Measurements from ENCODE around the gene CTDSPL2.
"Not testable (repeated sequence)": the region's sequence is repeated elsewhere in the genome, so short reads cannot be mapped to it uniquely, and the experiment has no call there.

GRCh38 chr15:44560926-44561325 lies 133.5 kb downstream of the CTDSPL2 start:
- not testable (repeated sequence) for TF ChIP-seq CTCF (IDR thresholded peaks at IDR 0.05; ENCODE audit: low read depth, low read length); POLR2A (IDR thresholded peaks at IDR 0.05; ENCODE audit: extremely low read depth, insufficient read length); MYC (IDR thresholded peaks at IDR 0.05; ENCODE audit: low read depth, low read length)

Data from NB4 (cell line).